Trophoblast cell (in vitro differentiated cells and primary cell): Measurements from ENCODE around the gene YIPF4. TPM values are rescaled to one million over a fixed set of nuclear protein-coding genes. Genes with fewer than 3 reads are reported as not detected.

Experiments used
- DNase-seq, 2 donors: peaks; one replicate each; pipeline ENCODE4 v3.0.0-alpha.2; 2016
- H2AFZ ChIP-seq: 2 replicates; pipeline ENCODE4 v1.6.1; 2013; ENCODE audit warnings: low read length, moderate library complexity, mild to moderate bottlenecking; ENCODE audit not compliant: insufficient read depth, poor library complexity
- H2AK5ac ChIP-seq: 2 replicates; pipeline ENCODE4 v1.6.1; 2013; ENCODE audit warnings: mild to moderate bottlenecking, low read length
- H2BK120ac ChIP-seq: 2 replicates; pipeline ENCODE4 v1.6.1; 2013; ENCODE audit warnings: low read length, mild to moderate bottlenecking, moderate library complexity; ENCODE audit not compliant: insufficient read depth, poor library complexity
- H2BK12ac ChIP-seq: 2 replicates; pipeline ENCODE4 v1.6.1; 2013; ENCODE audit warnings: mild to moderate bottlenecking, low read length, moderate library complexity
- H2BK5ac ChIP-seq: 2 replicates; pipeline ENCODE4 v1.6.1; 2013; ENCODE audit warnings: low read length, low read depth, moderate library complexity, mild to moderate bottlenecking; ENCODE audit not compliant: poor library complexity
- H3K14ac ChIP-seq: 2 replicates; pipeline ENCODE4 v1.6.1; 2013; ENCODE audit warnings: mild to moderate bottlenecking, low read length
- H3K18ac ChIP-seq: 2 replicates; pipeline ENCODE4 v1.6.1; 2013; ENCODE audit warnings: mild to moderate bottlenecking, low read length
- H3K23ac ChIP-seq: 2 replicates; pipeline ENCODE4 v1.6.1; 2013; ENCODE audit warnings: low read length
- H3K27ac ChIP-seq: 2 replicates; pipeline ENCODE4 v1.5.1; 2013; ENCODE audit warnings: low read depth, mild to moderate bottlenecking, inconsistent platforms, low read length, moderate library complexity
- H3K27me3 ChIP-seq: 2 replicates; pipeline ENCODE4 v1.6.1; 2013; ENCODE audit warnings: inconsistent platforms, mild to moderate bottlenecking, low read length, moderate library complexity; ENCODE audit not compliant: insufficient read depth
- H3K36me3 ChIP-seq, 2 experiments: 1 replicate in 1 of 2; 2 replicates in 1 of 2; pipeline ENCODE4 v1.6.1; 2013; ENCODE audit warnings: low read length in 2 of 2, mild to moderate bottlenecking in 2 of 2, moderate library complexity in 1 of 2; ENCODE audit not compliant: insufficient read depth in 2 of 2, control insufficient read depth in 1 of 2
- H3K4ac ChIP-seq: 2 replicates; pipeline ENCODE4 v1.6.1; 2013; ENCODE audit warnings: low read depth, mild to moderate bottlenecking, low read length, moderate library complexity
- H3K4me1 ChIP-seq, 2 experiments: 1 replicate in 1 of 2; 2 replicates in 1 of 2; pipeline ENCODE4 v1.6.1; 2013; ENCODE audit warnings: low read length in 2 of 2, mild to moderate bottlenecking in 2 of 2, moderate library complexity in 1 of 2; ENCODE audit not compliant: insufficient read depth in 2 of 2, control insufficient read depth in 1 of 2
- H3K4me2 ChIP-seq: 2 replicates; pipeline ENCODE4 v1.6.1; 2013; ENCODE audit warnings: inconsistent platforms, mild to moderate bottlenecking, low read length, moderate library complexity
- H3K4me3 ChIP-seq: 2 replicates; pipeline ENCODE4 v1.5.1; 2013; ENCODE audit warnings: mild to moderate bottlenecking, low read depth, low read length, inconsistent platforms
- H3K79me1 ChIP-seq: one replicate; pipeline ENCODE4 v1.6.1; 2013; ENCODE audit warnings: low read length
- H3K79me2 ChIP-seq: 2 replicates; pipeline ENCODE4 v1.6.1; 2013; ENCODE audit warnings: low read length, mild to moderate bottlenecking; ENCODE audit not compliant: control insufficient read depth, insufficient read depth, poor library complexity
- H3K9ac ChIP-seq: 2 replicates; pipeline ENCODE4 v1.6.1; 2013; ENCODE audit warnings: mild to moderate bottlenecking, low read length
- H3K9me3 ChIP-seq: 2 replicates; pipeline ENCODE4 v1.6.1; 2013; ENCODE audit warnings: low read depth, mild to moderate bottlenecking, control low read depth, inconsistent platforms, low read length; ENCODE audit not compliant: insufficient read depth
- H4K12ac ChIP-seq: 2 replicates; pipeline ENCODE4 v1.6.1; 2013; ENCODE audit warnings: low read depth, mild to moderate bottlenecking, low read length, moderate library complexity
- H4K8ac ChIP-seq: 2 replicates; pipeline ENCODE4 v1.6.1; 2013; ENCODE audit warnings: low read depth, mild to moderate bottlenecking, low read length, moderate library complexity
- H4K91ac ChIP-seq: one replicate; pipeline ENCODE4 v1.6.1; 2013; ENCODE audit warnings: low read depth, mild to moderate bottlenecking, low read length, moderate library complexity
- WGBS: extraction: QIAGEN DNeasy Blood & Tissue Kit; methylation state at CpG from one replicate; pipeline ENCODE4 v1.1.7; 2013; ENCODE audit warnings: missing lambda C conversion rate; ENCODE audit not compliant: insufficient read length, insufficient coverage; ENCODE audit errors: extremely low coverage; 5-methylcytosine and 5-hydroxymethylcytosine counted together
- polyA plus RNA-seq: library from polyadenylated mRNA; stranded (reverse); fragments of 200-250 nt; gene quantifications from 2 replicates; pipeline ENCODE4 v1.2.3, GENCODE V29; 2013

Gene YIPF4
- 8.1 and 8.5 TPM in 2 replicates for polyA plus RNA-seq

DNA sequence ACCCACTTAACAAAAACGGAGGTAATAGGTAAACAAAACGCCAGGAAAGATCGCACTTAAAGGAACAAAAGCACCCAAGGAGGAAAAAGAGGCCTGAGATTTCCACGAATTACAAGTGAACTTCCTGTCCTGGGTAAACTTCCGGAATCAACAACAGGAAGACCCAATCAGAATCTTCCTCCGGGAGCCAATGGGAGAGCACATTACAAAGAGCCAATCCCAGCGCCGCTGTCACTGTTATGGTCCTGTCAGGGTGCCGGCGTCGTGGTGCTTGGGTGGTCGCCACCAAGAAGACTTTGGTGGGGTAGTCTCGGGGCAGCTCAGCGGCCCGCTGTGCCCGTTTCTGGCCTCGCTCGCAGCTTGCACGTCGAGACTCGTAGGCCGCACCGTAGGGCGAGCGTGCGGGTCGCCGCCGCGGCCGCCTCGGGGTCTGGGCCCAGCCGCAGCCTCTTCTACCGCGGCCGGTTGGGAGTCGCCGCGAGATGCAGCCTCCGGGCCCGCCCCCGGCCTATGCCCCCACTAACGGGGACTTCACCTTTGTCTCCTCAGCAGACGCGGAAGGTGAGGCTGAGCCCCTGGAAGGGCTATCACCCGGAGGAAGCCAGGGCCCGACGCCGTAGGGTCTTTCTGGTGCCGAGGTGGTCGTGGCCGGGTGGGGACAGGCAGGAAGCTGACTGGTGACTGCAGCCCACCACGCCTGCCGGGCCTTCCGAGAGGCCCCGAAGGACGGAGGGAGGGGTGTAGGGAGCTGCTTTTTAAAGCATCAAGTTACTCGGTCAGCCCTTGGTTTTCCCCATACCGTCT, at the start of gene YIPF4:
YIPF4 (plus strand) TSS at position 231 of the 804 bp plus-strand sequence; CDS start at position 483, 252 bp downstream.
- peak within 1 kb of the TSS; percentile 96 for H3K4ac ChIP-seq
- H3K79me1 ChIP-seq, result peaks cover 6% of the 10 kb centered on the region
- peak within 1 kb of the TSS; percentile 54 for H3K4me2 ChIP-seq
- H2BK120ac ChIP-seq, result peak within 1 kb of the TSS; percentile 26
- H3K4me1 ChIP-seq, result no peaks in the 10 kb centered on the region
- no CpG with 5 or more reads among the region's 59 CpGs for WGBS
- peak within 1 kb of the TSS; percentile 14 for H2BK5ac ChIP-seq
- H3K14ac ChIP-seq, result peak within 1 kb of the TSS; percentile 85
- no peak within 1 kb of the TSS for H3K27ac ChIP-seq
- peak within 1 kb of the TSS; percentile 87 for H2AFZ ChIP-seq
- peak within 1 kb of the TSS; percentile 88 for H3K18ac ChIP-seq
- H3K4me3 ChIP-seq, result peak within 1 kb of the TSS; percentile 91
- H3K9ac ChIP-seq, result peak within 1 kb of the TSS; percentile 76
- H4K8ac ChIP-seq, result peak within 1 kb of the TSS; percentile 93
- H3K23ac ChIP-seq, result no peak within 1 kb of the TSS
- peak within 1 kb of the TSS; percentile 57 for H2AK5ac ChIP-seq
- peak within 1 kb of the TSS; percentile 58 for H4K91ac ChIP-seq
- H4K12ac ChIP-seq, result peak within 1 kb of the TSS; percentile 89
- DNase-seq, result peak; percentile 87 to 94
- H3K9me3 ChIP-seq, result no peaks in the 10 kb centered on the region
- no peaks in the 10 kb centered on the region for H3K27me3 ChIP-seq
- peaks cover 2 to 6% of the 10 kb centered on the region in 2 experiments for H3K36me3 ChIP-seq
- H3K79me2 ChIP-seq, result peaks cover 6% of the 10 kb centered on the region
- H2BK12ac ChIP-seq, result no peak within 1 kb of the TSS

DNA sequence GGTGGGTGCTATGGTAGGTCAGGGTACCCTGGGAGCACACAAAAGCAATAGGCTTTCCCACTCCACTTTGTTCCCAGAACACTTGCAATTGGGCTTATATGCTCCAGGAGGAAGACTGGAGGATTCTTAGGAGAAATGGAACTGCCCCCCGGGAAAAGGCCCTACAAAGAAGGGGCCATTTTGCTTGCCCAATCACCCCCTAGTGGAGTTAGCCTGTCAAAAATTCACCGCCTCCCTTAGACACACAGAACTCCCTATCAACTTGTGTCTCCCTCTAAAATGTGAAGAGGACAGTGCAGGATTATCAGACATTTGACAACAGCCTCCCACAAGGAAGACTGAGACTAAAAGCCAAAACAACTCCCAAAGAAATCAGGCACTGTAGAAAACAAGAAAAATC, 49.5 kb upstream of the YIPF4 start:
- Histone ChIP-seq H2AK5ac (no peak overlapping the region), H3K79me1 (no peaks in the 10 kb centered on the region), H2BK120ac (no peak overlapping the region), H3K9ac (no peak overlapping the region), H3K4me2 (no peak overlapping the region), H3K27me3 (no peaks in the 10 kb centered on the region), H2BK12ac (no peak overlapping the region), H3K4me1 (no peaks in the 10 kb centered on the region), H2AFZ (no peak overlapping the region), H3K4ac (no peak overlapping the region), H3K23ac (no peak overlapping the region), H4K91ac (no peak overlapping the region), H3K14ac (no peak overlapping the region), H3K27ac (no peak overlapping the region), H3K18ac (no peak overlapping the region), H3K36me3 (peaks cover 4 to 6% of the 10 kb centered on the region in 2 experiments), H4K12ac (no peak overlapping the region), H4K8ac (no peak overlapping the region), H3K9me3 (peaks cover 1% of the 10 kb centered on the region), H3K79me2 (no peaks in the 10 kb centered on the region), H3K4me3 (no peak overlapping the region), H2BK5ac (no peak overlapping the region)
- DNase-seq, result no peak
- WGBS, result no CpG with 5 or more reads among the region's 2 CpGs

DNA sequence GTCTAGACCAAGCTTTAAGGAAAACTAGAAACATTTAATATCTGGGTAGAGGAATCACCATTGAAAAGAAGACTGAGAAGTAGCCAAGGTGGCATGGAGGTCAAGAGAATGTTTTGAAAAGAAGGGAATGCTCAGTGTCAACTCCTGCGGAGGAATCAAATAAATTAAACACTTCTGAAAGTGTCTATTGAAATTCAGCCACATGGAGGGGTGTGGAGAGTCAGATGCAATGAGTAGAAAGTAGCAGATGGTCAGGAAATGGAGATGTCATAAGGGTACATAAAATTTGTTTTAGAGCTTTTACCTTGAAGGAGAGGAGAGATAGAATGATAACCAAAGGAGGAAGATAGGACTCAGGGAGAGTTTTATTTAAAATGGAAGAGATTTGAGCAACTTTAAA, 48.1 kb upstream of the YIPF4 start:
- Histone ChIP-seq H2BK120ac (no peak overlapping the region), H3K79me2 (peaks cover 1% of the 10 kb centered on the region), H2AFZ (no peak overlapping the region), H3K4me2 (no peak overlapping the region), H3K9me3 (peaks cover 1% of the 10 kb centered on the region), H3K14ac (no peak overlapping the region), H4K12ac (no peak overlapping the region), H3K27me3 (no peaks in the 10 kb centered on the region), H3K4me3 (no peak overlapping the region), H3K27ac (no peak overlapping the region), H2BK12ac (no peak overlapping the region), H2AK5ac (no peak overlapping the region), H4K91ac (no peak overlapping the region), H3K23ac (no peak overlapping the region), H3K9ac (no peak overlapping the region), H2BK5ac (no peak overlapping the region), H3K4me1 (peaks cover 3% of the 10 kb centered on the region in 2 experiments), H3K18ac (no peak overlapping the region), H3K79me1 (no peaks in the 10 kb centered on the region), H3K36me3 (peaks cover 4% of the 10 kb centered on the region in 2 experiments), H4K8ac (no peak overlapping the region), H3K4ac (no peak overlapping the region)
- no peak for DNase-seq
- no CpG with 5 or more reads among the region's 1 CpG for WGBS

DNA sequence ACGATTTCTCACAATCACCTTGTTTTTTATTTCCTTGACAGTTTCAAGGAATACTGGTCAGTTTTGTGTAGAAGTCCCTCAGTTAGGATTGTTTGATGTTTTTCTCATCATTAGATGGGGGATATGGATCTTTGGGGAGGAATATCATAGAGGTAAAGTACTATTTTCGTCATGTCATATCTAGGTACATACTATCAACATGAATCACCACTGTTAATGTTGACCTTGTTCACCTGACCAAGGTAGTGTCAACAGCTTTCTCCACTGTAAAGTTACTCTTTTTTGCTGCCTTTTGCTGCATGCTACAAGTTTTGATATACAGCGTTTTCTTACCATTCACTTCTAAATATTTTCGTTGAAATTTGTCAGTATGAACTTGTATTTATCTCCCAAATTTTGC, 45.7 kb upstream of the YIPF4 start:
- Histone ChIP-seq H4K91ac (no peak overlapping the region), H3K79me2 (peaks cover 1% of the 10 kb centered on the region), H3K4me3 (no peak overlapping the region), H3K27me3 (no peaks in the 10 kb centered on the region), H4K12ac (no peak overlapping the region), H2BK5ac (no peak overlapping the region), H3K9ac (no peak overlapping the region), H3K4me1 (peaks cover 3% of the 10 kb centered on the region in 2 experiments), H2AK5ac (no peak overlapping the region), H2AFZ (no peak overlapping the region), H3K18ac (no peak overlapping the region), H4K8ac (no peak overlapping the region), H3K4ac (no peak overlapping the region), H3K14ac (no peak overlapping the region), H3K23ac (no peak overlapping the region), H3K27ac (no peak overlapping the region), H3K9me3 (peaks cover 1% of the 10 kb centered on the region), H2BK12ac (no peak overlapping the region), H2BK120ac (no peak overlapping the region), H3K79me1 (no peaks in the 10 kb centered on the region), H3K36me3 (peaks cover 0 to 2% of the 10 kb centered on the region in 2 experiments), H3K4me2 (no peak overlapping the region)
- no CpG with 5 or more reads among the region's 4 CpGs for whole genome bisulfite sequencing
- DNase-seq, result peak in 1 of 2 donors; percentile 74
